NK-92 (cell line): ENCODE measurements around the gene LZTFL1.
A peak's percentile ranks its signal among the peaks of the same experiment; 100 is the strongest.

Experiments used
- DNase-seq: peaks from one replicate; lab custom pipeline; 2025; ENCODE audit not compliant: unreplicated experiment; lab: John Stamatoyannopoulos, UW

Gene LZTFL1, protein sequence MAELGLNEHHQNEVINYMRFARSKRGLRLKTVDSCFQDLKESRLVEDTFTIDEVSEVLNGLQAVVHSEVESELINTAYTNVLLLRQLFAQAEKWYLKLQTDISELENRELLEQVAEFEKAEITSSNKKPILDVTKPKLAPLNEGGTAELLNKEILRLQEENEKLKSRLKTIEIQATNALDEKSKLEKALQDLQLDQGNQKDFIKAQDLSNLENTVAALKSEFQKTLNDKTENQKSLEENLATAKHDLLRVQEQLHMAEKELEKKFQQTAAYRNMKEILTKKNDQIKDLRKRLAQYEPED

DNA sequence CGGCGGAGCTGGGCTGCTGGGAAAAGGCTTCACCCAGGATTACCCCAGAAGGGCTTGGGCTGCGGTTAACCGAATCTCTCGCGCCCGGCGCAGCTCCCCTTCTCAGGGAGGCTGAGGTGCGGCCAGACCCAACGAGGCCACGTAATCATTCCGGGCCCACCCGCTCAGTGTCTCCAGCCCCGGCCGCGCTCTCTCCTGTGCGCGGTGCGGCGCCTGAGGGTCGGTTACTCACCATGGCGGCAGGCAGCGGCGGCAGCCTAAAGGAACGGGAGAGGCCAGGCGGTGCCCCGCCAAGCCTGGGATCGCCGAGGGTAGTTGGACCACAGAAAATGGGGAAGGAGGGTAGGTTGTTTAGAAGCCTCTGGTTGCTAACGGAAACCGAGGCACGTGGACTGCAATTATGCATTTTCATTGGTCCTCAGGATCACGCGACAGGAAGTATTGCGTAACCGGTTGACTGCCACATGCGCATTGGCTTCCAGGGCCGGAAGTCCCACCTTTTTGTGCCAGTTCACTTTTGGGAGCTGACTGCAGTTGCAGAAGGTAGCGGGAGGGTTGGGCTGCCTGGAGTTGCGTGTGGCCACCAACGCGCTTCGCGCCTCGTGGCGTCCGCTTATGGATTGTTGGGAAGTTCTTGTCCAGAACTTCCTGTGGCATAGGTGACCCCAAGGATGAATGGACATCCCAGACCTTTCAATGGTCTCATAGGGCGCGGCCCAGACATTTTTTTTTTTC lies at the start of gene LZTFL1:
Gene LZTFL1, minus strand, starts transcription at position 363 of the 735 bp plus-strand sequence. Its CDS starts 128 bp downstream, at position 235.
- peak; percentile 5 for DNase-seq

DNA sequence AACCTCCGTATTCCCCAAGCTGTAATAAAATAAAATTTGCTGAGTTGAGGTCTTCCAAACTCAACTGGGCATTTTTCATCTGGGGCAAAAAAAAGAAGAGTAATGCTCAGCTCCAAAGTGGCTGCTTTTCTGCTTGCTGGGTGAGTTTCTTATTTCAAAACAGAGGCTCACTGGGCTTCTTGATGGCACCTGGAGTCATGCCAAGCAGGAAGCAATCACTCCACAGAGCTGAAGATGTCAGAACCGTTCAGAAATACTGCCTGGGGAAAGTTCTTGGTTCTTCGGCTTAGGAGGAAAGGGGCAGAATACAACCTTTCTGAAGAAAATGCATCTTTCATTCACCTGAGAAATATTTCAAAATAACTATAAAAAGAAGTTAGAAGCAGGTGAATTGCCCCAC lies 48.5 kb upstream of the LZTFL1 start:
- DNase-seq, result no peak

DNA sequence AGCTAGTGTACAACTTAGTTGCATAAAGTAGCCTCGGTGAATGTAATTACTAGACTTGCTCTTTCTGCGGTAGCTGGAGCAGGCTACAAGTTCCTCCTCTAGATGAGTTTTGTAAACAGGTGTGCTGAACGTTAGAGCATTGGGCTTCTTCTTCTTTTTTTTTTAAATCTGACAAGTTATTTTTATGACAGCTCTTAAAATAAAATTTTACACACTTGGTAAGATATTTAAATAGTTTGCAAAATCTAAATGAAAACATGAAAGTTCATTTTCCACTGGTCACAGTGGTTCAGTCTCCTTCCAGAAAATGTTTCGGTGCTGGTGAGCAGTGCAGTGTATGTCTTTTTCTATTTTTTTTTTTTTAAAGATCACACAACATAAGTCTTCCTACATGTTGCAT lies 47.4 kb upstream of the LZTFL1 start:
- DNase-seq, result no peak

DNA sequence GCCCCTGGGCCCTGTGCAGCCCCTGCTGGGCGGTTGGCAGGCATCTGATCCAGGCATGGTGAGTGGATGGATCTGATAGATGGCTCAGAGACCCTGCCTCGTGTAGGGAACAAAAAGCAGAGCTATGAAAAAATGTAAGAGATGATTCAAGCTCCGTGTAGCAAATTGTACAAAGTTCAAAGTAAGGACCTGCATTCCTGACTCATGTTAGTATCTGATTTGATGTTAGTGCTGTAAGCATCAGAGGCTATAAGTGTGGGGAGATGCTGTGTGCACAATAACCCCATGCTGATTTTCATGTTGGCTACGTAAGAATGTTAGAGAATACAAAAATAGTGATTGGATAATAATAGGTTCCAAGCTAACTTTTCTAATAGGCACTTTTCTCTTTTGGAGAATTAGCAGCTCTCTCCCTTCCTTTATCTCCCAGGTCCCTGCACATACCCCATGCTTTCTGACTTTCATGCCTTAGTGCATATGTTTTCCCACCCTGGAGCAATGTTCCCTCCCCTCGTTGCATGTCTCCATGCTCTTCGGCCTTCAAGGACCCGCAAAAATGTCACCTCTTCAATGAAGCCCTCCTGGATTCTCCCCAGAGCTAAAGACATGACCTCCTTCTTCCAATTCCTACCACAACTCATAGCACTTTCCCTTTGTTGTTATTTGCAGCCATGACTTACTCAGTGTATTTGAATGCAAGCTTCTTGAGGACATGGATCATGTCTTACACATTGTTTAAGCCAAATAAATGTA lies 46.0 kb upstream of the LZTFL1 start:
- DNase-seq, result no peak

DNA sequence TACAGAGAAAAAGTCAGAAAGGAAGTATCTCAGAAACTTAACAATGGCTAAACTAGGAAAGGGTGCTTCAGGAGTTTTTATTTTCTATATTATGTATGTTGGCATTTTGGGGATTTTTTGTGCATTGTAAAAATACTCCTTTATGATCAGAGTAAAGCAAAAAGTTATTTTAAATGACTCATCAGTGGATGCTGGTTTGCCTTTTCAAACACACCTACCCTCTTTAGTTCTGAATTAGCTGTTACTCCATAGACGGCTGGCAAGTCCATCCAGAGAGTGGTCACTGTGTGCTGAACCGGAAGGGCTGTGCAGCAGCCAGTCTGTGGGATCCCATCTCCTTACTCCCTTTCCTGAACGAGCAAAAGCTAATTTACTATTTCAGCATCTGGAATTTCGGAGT lies 45.4 kb upstream of the LZTFL1 start:
- no peak for DNase-seq

DNA sequence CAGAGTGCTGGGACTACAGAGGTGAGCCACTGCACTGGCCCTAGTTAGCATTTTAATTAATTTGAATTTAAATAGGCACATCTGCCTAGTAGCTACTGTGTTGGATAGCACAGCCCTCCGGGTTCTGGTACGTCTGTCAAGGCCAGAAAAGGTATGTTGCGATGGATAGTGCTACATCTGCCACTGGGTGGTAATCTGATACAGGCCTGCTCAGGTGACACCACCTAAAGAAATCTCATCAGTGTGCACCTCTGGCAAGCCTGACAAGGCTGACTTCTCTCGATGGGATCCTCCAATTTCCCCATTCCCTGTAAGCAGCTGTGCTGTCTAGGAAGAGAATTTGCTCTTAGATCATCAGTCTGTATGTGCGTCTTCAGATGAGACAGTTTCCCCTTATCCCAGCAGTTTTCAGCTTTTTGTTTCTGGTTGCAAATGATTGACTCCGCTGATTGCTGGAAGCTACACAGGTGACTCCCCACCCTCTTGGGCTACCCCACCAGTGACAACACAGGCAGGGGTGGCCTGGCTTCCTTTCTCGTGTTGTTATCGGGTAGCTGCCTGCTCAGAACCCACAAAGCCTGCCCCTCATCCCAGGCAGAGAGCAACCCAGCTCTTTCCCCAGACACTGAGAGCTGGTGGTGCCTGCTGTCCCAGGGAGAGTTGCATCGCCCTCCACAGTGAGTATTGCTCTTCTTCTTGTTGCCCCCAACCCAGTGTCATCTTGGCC lies 44.2 kb upstream of the LZTFL1 start, which contains the start of gene CCR9:
Gene CCR9, plus strand, starts transcription at position 565 of the 727 bp plus-strand sequence. CDS start 8,391 bp downstream, outside the sequence.
- no peak for DNase-seq

DNA sequence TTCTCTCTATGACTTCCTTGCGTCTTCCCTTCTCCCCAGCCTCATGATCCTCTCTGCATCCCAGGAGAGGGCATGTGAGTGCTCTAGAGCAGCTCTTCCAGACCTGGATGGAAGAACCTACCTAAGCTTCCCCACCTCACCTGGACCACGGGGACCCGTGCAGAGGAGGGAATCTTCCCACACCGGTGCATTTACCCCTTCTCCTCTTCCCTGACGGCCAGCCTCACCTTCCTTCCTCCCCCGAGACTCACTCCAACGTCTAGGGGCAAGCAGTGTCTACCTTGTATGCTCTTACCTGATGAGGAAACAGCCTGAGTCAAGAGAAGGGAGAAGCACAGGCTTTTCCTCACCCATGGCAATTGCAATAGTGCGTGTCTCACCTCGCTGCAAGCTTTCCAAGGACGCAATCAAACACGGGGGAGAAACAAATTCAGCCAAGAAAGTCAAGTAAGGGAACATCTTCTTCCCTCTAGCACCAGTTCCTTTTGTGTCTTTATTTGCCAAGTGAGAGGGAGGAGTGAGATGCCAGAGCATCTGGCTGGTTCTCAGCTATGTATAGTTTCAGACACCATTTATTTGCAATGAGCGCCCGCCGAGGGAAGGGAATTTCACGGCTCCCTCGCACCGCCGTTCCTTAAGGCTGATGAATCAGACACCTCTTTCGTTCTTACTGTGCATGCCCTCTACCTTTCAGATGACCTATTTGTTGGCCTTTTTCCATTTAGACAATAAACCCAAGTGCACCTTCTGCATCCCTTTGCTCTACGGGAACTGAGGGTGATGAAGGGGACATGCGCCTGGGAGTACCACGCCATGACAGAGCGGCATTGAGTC lies 42.7 kb upstream of the LZTFL1 start:
- no peak for DNase-seq

DNA sequence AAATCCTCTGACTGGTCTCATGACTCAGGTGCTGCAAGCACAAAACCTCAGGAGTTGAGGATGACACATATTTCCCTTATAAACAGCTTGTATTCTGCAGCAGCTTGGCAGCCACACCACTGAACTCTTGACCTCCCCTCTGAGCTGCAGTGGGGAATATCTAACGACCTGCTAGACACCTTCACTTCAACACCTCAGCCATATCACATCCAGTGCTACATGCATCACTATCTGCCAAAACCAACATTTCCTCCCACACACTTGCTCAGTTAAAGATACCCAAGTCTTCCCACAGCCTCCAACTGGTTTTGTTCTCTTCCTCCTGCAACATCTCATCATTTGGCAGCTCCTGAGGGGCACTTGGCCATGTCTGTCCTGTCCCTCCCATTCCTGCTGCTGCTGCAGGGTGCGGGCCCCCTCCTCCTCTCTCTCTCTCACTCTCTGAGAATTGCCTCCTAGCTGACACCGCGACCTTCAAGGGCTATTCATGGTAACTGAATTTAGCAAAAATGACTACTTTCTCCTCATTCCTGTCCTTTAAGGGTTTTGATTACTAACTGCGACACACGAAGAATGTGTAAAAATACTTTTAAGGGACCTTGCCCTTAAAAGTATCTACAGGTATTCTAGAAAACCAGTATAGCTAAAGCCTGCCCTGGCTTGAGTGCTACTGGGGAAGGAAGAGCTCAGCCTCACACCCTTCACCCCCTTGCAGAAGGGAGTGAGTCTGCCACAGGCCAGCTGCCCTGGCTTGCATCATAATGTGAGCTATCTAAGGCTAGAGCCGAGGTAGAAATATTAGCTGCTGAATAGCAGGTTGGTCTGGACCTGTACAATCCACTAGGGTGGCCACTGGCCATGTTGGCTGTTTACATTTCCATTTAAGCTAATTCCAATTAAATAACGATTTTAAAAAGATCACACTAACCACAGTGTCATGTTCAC lies 39.4 kb upstream of the LZTFL1 start:
- DNase-seq, result no peak

DNA sequence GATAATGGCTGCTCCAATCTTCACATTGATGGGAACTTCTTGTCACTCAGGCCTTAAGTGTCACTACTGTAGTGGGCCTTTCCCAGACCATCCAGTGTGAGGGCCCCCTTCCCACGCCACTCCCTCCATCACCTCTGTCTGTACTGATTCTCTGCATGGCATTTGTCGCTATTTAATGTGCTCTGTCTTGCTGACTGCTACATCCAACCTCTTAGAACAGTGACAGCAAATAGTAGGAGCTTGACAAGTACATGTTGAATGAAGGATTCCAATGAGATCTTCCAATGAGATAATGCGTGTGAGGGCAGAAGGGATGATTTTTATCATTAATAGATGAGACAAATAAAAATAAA lies 38.8 kb upstream of the LZTFL1 start:
- no peak for DNase-seq

DNA sequence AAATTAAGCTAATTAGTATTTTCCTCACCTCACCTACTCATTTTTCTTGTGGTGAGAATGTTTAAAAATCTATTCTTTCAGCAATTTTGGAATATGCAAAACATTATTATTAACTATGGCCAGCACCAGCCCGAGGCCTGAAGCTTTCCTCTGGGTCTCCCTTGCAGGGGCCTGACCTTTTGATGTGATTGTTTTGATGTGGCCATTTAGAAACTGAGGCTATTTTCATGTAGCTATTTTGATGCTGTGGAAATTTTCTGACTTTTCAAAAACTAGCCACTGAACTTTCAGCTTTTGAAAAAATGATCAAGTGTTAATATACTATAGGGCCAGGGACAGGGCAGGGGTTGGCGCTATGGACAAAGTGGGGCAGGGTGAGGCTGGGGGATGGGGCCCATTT lies 36.2 kb upstream of the LZTFL1 start:
- no peak for DNase-seq

DNA sequence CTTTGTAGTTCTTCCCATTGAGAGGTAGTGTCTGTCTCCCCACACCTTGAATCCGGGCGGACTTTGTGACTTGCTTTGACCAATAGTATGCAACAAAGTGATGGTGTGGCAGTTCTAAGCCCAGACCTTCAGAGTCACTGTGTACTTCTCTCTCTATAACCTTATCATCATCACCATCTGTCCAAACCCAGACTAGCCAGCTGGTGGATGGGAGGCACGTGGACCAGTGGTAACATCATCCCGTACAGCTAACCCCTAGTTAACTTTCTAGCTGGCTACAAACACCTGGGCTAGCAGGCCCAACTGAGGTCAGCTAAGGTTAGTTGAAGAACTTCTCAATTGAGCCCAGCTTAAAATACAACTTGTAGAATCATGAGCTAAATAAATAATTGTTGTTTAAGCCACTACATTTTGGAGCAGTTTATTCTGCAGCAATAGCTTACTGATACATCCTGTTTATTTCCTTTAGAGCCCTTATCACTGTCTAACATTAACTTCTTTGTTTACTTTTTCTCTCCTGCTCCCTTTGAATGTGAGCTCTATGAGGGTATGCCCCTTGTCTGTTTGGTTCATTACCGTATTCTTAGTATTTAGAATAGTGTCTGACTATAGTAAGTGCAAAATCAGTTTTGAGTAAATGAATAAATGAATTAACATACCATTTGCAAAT lies 32.9 kb upstream of the LZTFL1 start:
- no peak for DNase-seq

DNA sequence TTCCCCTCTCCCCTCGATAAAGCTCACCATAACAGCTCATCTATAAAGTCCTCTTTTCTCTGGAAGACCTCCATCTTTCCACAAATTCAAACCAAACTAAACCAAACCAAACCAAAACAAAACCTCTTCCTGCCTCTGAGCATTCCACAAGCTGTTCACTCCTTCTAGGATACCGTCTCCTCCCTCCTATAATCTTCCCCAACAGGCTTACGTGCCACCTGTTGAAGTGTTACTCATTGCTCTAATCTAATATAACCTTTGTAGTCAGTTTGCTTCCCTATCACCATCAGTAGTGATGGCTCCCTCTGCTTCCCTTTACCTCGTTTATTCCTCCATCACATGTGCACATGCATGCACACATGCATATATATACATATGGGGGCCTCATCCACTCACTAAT lies 31.7 kb upstream of the LZTFL1 start:
- DNase-seq, result no peak

DNA sequence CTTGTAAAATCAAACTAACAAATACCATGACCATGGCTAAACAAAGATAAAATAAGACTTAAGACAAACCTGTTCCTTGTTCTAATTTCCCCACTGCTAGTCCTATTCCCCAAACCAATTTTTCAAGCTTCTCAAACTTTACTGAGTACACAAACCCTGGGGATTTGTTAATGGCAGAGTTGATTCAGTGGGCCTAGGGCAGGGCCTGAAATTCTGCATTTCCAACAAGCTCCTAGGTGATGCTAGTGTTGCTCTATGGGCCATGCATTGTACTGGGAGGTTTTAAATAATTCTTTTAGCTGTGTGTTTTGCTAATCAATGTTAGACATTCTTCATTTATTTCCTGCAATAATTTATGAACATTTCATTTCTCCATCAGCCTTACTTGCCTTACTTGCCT lies 31.1 kb upstream of the LZTFL1 start:
- DNase-seq, result no peak

DNA sequence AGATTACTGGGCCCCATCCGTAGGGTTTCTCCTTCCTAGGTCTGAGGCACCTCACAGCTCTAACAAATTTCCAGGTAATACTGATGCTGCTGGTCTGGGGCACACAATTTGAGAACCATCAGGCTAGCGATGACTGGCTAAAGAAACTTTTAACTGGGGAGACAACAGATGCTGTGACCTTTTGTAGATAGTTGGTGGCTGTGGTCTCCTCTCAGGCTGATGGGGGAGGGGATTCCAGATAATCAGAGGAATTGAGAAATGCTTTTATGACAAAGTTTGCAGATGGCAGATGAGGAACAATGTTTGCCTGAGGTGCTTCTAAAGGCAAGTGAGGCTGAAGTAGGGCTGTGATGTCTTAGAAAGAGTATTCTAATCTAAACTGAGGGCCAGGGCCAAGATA lies 30.6 kb upstream of the LZTFL1 start:
- no peak for DNase-seq

DNA sequence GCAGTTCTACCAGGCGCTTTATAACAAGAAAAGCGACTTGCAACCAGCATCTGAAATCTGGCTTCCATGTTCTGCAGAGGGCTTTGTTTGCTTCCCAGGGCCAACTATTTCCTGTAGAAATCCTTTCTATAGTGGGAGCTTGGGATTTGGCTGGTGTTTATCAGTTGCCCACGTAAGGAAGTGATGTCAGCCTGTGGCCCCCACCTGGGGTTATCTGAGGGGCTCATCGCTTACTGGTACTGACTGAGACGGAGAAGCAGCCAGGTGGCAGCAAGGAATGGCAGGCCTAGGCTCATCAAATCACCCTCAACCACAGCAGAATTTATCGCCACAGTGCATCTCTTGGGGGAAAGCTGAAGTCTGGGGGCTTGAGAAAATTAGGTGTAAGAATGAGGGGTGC lies 29.9 kb upstream of the LZTFL1 start:
- DNase-seq, result no peak

DNA sequence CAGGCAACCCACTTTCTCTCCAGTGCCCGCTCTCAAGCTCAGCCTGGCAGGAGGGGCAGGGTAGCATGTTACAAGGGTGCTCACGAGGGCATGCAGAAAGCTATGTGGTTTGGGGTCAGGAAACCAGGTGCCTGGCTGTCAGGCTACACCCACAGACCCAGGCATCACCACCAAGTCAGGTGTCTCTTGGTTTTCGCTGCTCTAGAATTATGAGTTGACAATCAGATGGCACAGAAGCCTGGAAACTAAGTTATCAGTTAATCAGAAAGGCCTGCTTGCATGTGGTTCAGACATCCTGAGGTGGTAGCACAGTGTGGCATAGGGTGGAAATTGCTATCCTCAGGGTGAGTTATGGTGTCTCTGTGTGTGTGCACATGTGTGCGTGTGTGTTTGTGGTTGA lies 28.2 kb upstream of the LZTFL1 start:
- no peak for DNase-seq

DNA sequence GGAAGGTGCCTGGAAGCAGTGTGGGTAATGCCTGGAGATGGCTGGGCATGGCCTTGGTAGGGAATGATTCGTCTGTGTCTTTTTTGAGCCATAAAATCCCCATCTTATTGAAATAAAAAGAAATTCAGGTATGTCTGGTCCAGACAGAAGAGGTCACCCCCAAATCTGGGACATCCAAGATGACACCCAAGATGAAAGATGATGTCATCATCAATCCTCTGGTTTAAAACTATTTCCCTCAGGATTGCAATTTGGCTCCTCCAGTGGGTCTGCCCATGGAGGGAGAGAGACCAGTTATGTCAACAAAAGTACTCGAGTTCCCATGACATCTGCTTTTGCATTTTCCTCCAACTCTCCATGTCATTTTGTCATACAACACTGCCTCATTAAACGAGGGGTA lies 27.7 kb upstream of the LZTFL1 start:
- DNase-seq, result no peak

DNA sequence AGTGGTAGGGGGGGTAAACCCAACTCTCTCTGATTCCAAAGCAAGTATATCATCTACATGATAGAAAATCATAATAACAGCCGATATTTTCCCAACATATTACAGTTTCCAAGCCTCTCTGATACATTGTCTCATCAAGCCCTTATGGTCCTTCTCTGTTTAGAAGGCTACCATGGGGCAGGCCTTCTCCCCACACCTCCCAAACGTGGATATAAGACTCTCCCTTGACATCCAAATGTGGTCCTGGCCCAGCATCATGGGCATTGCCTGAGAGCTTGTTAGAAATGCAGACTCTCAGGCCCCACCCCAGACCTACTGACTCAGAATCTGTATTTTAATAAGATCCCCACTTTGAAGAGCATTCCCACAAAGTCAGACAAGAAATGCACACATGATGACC lies 26.7 kb upstream of the LZTFL1 start:
- no peak for DNase-seq

DNA sequence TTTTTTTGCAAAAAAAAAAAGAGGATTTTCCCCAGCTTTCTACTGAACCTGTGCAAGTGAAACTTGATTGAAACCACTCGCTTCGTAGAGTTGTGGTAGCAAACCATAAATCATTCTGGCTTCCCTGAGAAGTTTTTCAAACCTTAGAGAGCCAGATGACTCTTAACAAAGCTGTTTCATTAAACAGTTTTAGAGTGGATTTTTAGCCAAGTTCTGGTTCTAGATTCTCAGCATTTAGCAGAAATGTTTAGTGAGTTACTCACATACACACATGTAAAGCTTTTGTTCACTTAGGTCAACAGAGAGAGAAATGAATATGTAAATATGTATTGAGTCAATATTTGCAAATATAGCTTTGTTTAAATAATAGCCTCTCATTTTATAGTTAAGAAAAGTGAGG lies 26.3 kb upstream of the LZTFL1 start:
- DNase-seq, result no peak
